OCI-LY1 (cell line): ENCODE results near the gene TBC1D8.

ENCODE experiments used
- H2AFZ ChIP-seq: fragments of 200-600 bp; sonication (generic), shearing (Covaris generic); 2 replicates; pipeline ENCODE4 v1.6.0; 2014; ENCODE audit warnings: antibody characterized with exemption, mild to moderate bottlenecking, low read length
- H3F3A ChIP-seq: fragments of 200-600 bp; sonication (generic), shearing (Covaris generic); 2 replicates; pipeline ENCODE4 v1.6.0; 2014; ENCODE audit warnings: mild to moderate bottlenecking, antibody characterized with exemption, low read length, moderate library complexity; ENCODE audit not compliant: insufficient read depth
- H3K27ac ChIP-seq: fragments of 200-600 bp; sonication (generic); 2 replicates; pipeline ENCODE4 v1.5.1; 2014; ENCODE audit warnings: low read length, mixed run types, mild to moderate bottlenecking, low read depth; ENCODE audit not compliant: poor library complexity, severe bottlenecking
- H3K27me3 ChIP-seq: fragments of 200-600 bp; sonication (generic); 2 replicates; pipeline ENCODE4 v1.6.0; 2014; ENCODE audit warnings: antibody characterized with exemption, mild to moderate bottlenecking, low read length, moderate library complexity; ENCODE audit not compliant: insufficient read depth
- H3K36me3 ChIP-seq: fragments of 200-600 bp; sonication (generic); 2 replicates; pipeline ENCODE4 v1.6.1; 2014; ENCODE audit warnings: mild to moderate bottlenecking, antibody characterized with exemption, low read length, moderate library complexity, mixed read lengths; ENCODE audit not compliant: insufficient read depth
- H3K4me1 ChIP-seq: fragments of 200-600 bp; sonication (generic); 2 replicates; pipeline ENCODE4 v1.5.1; 2014; ENCODE audit warnings: mild to moderate bottlenecking, low read length, moderate library complexity; ENCODE audit not compliant: insufficient read depth, severe bottlenecking
- H3K4me2 ChIP-seq: fragments of 200-600 bp; sonication (generic), shearing (Covaris generic); 2 replicates; pipeline ENCODE4 v1.6.1; 2014; ENCODE audit warnings: low read length
- H3K4me3 ChIP-seq: fragments of 200-600 bp; sonication (generic); 2 replicates; pipeline ENCODE4 v1.5.1; 2014; ENCODE audit warnings: low read length, low read depth, mild to moderate bottlenecking, mixed read lengths; ENCODE audit not compliant: poor library complexity, severe bottlenecking
- H3K79me2 ChIP-seq: fragments of 200-600 bp; shearing (Covaris generic); 2 replicates; pipeline ENCODE4 v1.6.1; 2016; ENCODE audit warnings: mixed run types, low read length, mixed read lengths; ENCODE audit not compliant: insufficient read depth
- H3K9ac ChIP-seq: fragments of 200-600 bp; sonication (generic), shearing (Covaris generic); 2 replicates; pipeline ENCODE4 v1.6.1; 2014; ENCODE audit warnings: mild to moderate bottlenecking, low read length, mixed read lengths
- H3K9me2 ChIP-seq: fragments of 200-600 bp; sonication (generic), shearing (Covaris generic); 2 replicates; pipeline ENCODE4 v1.6.1; 2014; ENCODE audit warnings: low read depth, mild to moderate bottlenecking, low read length, mixed read lengths
- H3K9me3 ChIP-seq: fragments of 200-600 bp; shearing (Covaris generic); 2 replicates; pipeline ENCODE4 v1.6.1; 2014; ENCODE audit warnings: low read length, mixed read lengths
- H4K20me1 ChIP-seq: fragments of 200-600 bp; sonication (generic), shearing (Covaris generic); 2 replicates; pipeline ENCODE4 v1.6.0; 2016; ENCODE audit warnings: mild to moderate bottlenecking, low read length; ENCODE audit not compliant: insufficient read depth
- CTCF ChIP-seq: fragments of 200-600 bp; sonication (generic), shearing (Covaris generic); IDR thresholded peaks from 2 replicates; pipeline ENCODE4 v1.5.1; 2017; ENCODE audit warnings: mild to moderate bottlenecking, antibody characterized with exemption, low read length, moderate library complexity, mixed read lengths
- EZH2 ChIP-seq: fragments of 200-600 bp; sonication (generic), shearing (Covaris generic); IDR thresholded peaks from 2 replicates; pipeline ENCODE4 v1.8.0; 2017; ENCODE audit warnings: borderline replicate concordance, mixed run types, mild to moderate bottlenecking, antibody characterized with exemption, low read length, moderate library complexity, mixed read lengths

TBC1D8 gene

GRCh38 chr2:101153787-101154186, 2.6 kb upstream of the TBC1D8 start:
- Histone ChIP-seq H3K4me3 (no peak overlapping the region), H3K4me1 (peaks cover 16% of the 10 kb centered on the region), H2AFZ (no peak overlapping the region), H3K27me3 (peaks cover 4% of the 10 kb centered on the region), H3K9ac (no peak overlapping the region), H3K27ac (no peak overlapping the region), H4K20me1 (no peaks in the 10 kb centered on the region), H3K4me2 (no peak overlapping the region), H3F3A (no peaks in the 10 kb centered on the region), H3K9me3 (no peaks in the 10 kb centered on the region), H3K36me3 (no peaks in the 10 kb centered on the region), H3K79me2 (no peaks in the 10 kb centered on the region), H3K9me2 (no peaks in the 10 kb centered on the region)
- no peak for TF ChIP-seq EZH2
- TF ChIP-seq CTCF = no peak

DNA sequence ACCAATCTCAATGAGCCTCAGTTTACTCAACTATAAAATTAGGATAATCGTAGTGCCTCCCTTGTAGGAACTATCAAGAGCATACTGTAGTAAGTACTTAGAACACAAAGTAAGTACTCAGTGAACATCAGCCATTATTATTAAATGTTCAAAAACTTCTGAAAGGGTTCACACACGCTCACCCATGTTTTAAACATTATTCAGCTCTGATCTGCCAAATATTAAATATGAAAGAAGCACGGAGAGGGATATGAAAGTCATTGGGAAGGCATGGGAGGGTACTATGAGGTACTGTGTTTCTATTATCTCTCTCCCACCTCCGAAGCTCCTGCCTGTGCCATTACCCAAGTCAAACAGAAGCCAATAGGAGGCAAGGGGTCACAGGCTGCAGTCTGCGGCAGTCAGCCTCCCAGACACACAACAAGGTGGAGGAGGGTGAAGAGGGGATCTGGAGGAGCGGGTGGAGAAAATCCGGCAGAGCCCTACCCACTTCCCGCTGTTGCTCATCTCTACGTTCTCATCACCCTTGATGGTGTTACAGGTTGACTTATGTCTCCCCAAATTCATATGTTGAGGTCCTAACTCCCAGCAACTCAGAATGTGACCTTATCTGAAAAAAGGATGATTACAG, 2.0 kb upstream of the TBC1D8 start:
- Histone ChIP-seq H3K4me2 (no peak overlapping the region), H4K20me1 (no peaks in the 10 kb centered on the region)

DNA sequence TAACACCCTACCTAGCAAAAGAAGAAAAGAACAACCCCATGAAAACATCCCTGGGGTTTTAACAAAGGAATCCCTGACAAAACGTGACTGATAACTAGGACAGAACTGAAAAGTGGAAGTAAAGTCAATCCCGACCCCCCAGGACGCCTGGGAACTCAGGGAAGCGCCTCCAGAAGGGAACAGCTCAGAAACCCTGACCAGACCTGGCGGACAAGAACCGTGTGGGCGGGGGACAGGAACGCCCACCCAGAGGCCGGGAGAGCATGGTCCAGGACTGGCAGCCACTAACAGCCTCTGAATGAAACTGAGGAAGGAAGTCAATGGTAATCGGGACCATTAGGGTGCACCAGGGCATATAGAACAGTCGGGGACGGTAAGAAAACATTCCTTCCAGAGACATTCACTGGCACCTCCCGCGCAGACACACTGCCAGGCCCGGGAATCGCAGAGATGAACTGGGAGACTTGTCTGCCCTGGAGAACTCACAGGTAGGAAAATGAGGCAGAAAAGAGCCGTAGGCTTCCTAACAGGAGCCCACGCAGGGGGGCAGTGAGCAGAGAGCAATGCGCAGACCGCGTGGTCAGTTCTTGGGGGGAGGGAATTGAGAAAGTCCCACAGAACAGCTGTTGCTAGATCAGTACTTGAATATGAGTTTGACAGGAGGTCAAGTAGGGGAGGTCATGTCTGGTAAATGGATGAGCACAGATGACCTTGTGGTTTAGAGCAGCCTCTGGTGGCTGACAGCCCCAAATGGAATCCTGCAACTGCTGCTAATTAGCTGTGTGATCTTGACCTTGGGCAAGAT, 1.3 kb upstream of the TBC1D8 start:
- H3K9ac ChIP-seq = no peak overlapping the region
- no peaks in the 10 kb centered on the region for H3K9me3 ChIP-seq
- H3K36me3 ChIP-seq = no peaks in the 10 kb centered on the region
- peak; percentile 64 for TF ChIP-seq CTCF
- TF ChIP-seq EZH2 = no peak
- H3K27me3 ChIP-seq = peaks cover 7% of the 10 kb centered on the region
- no peaks in the 10 kb centered on the region for H3K9me2 ChIP-seq
- no peak overlapping the region for H2AFZ ChIP-seq
- no peaks in the 10 kb centered on the region for H4K20me1 ChIP-seq
- no peak overlapping the region for H3K4me3 ChIP-seq
- no peaks in the 10 kb centered on the region for H3K79me2 ChIP-seq
- peaks cover 16% of the 10 kb centered on the region for H3K4me1 ChIP-seq
- no peak overlapping the region for H3K27ac ChIP-seq
- peak overlapping the region; percentile 65; the same call in 1 of the 2 replicates for H3K4me2 ChIP-seq
- no peaks in the 10 kb centered on the region for H3F3A ChIP-seq

More for the DNA sequence above, 2.0 kb upstream of the TBC1D8 start:
- H3K4me3 ChIP-seq = no peak overlapping the region
- no peak overlapping the region for H3K27ac ChIP-seq
- H3K9ac ChIP-seq = no peak overlapping the region
- no peaks in the 10 kb centered on the region for H3F3A ChIP-seq
- H3K27me3 ChIP-seq = peaks cover 7% of the 10 kb centered on the region
- H3K4me1 ChIP-seq = peaks cover 16% of the 10 kb centered on the region
- H3K36me3 ChIP-seq = no peaks in the 10 kb centered on the region
- H3K9me3 ChIP-seq = no peaks in the 10 kb centered on the region
- no peak overlapping the region for H2AFZ ChIP-seq
- TF ChIP-seq CTCF = no peak
- no peak for TF ChIP-seq EZH2
- H3K79me2 ChIP-seq = no peaks in the 10 kb centered on the region
- H3K9me2 ChIP-seq = no peaks in the 10 kb centered on the region
